CD14-positive monocyte (primary cell): ENCODE results near the gene RAI14. TPM values are rescaled to one million over a fixed set of nuclear protein-coding genes. Genes with fewer than 3 reads are reported as not detected.

Experiments
- DNase-seq, 3 donors: peaks; one replicate each; pipeline ENCODE4 v3.0.0-alpha.2; 2011 to 2022
- H2AFZ ChIP-seq: 2 replicates; pipeline ENCODE4 v1.6.0; 2012; ENCODE audit warnings: mild to moderate bottlenecking, low read depth, low read length, inconsistent platforms; ENCODE audit not compliant: insufficient read depth, poor library complexity, severe bottlenecking
- H3K27ac ChIP-seq, 2 donors: 1 replicate in 1 of 2; 2 replicates in 1 of 2; pipeline ENCODE4 v1.5.1; 2012 to 2013; ENCODE audit warnings: low read length in 2 of 2, control low read depth in 1 of 2, inconsistent platforms in 1 of 2, low read depth in 1 of 2, mild to moderate bottlenecking in 1 of 2
- H3K27me3 ChIP-seq, 2 donors: one replicate each; pipeline versions ENCODE4 v1.6.0 to v1.6.1; 2011 to 2013; ENCODE audit warnings: low read length in 2 of 2; ENCODE audit not compliant: control insufficient read depth in 2 of 2, insufficient read depth in 2 of 2
- H3K36me3 ChIP-seq, 2 donors: replicated peaks in 1 of 2; 1 replicate in 1 of 2; 2 replicates in 1 of 2; pipeline versions ENCODE4 v1.5.1 to v1.6.1; 2012 to 2013; ENCODE audit warnings: low read length in 2 of 2, control low read depth in 1 of 2, inconsistent platforms in 1 of 2, mild to moderate bottlenecking in 1 of 2; ENCODE audit not compliant: insufficient read depth in 2 of 2, control insufficient read depth in 1 of 2
- H3K4me1 ChIP-seq, 2 donors: 1 replicate in 1 of 2; 2 replicates in 1 of 2; pipeline versions ENCODE4 v1.5.1 to v1.6.1; 2012 to 2013; ENCODE audit warnings: low read length in 2 of 2, control low read depth in 1 of 2, inconsistent platforms in 1 of 2, mild to moderate bottlenecking in 1 of 2, moderate library complexity in 1 of 2; ENCODE audit not compliant: insufficient read depth in 2 of 2, control insufficient read depth in 1 of 2
- H3K4me2 ChIP-seq: replicated peaks from 2 replicates; pipeline ENCODE3; 2012; ENCODE audit warnings: low read length, moderate library complexity, mild to moderate bottlenecking; ENCODE audit not compliant: poor library complexity, severe bottlenecking; ENCODE audit errors: extremely low read depth
- H3K4me3 ChIP-seq, 3 experiments: fragments of 200-600 bp in 1 of 3; sonication (generic) in 1 of 3; replicated peaks in 1 of 3; 1 replicate in 2 of 3; 2 replicates in 1 of 3; pipeline ENCODE4 v1.5.1; 2011 to 2013; ENCODE audit warnings: low read length in 3 of 3, mild to moderate bottlenecking in 3 of 3, control low read depth in 2 of 3, low read depth in 2 of 3, inconsistent platforms in 1 of 3, moderate library complexity in 1 of 3
- H3K79me2 ChIP-seq: 2 replicates; pipeline ENCODE4 v1.6.0; 2012; ENCODE audit warnings: mild to moderate bottlenecking, control low read depth, inconsistent platforms, low read length, moderate library complexity; ENCODE audit not compliant: insufficient read depth
- H3K9ac ChIP-seq: 2 replicates; pipeline ENCODE4 v1.6.0; 2017; ENCODE audit warnings: low read length, mild to moderate bottlenecking; ENCODE audit not compliant: insufficient read depth, poor library complexity, severe bottlenecking
- H3K9me3 ChIP-seq, 2 donors: replicated peaks in 1 of 2; 1 replicate in 1 of 2; 2 replicates in 1 of 2; pipeline versions ENCODE4 v1.5.1 to v1.6.1; 2012 to 2013; ENCODE audit warnings: low read length in 2 of 2, control low read depth in 1 of 2; ENCODE audit not compliant: control insufficient read depth in 1 of 2, insufficient read depth in 1 of 2
- H4K20me1 ChIP-seq: 2 replicates; pipeline ENCODE4 v1.6.0; 2012; ENCODE audit warnings: mild to moderate bottlenecking, low read length, control low read depth, moderate library complexity; ENCODE audit not compliant: insufficient read depth
- H3K27ac Mint-ChIP-seq, 7 donors: one replicate each; pipeline ENCODE4 v1.8.0; 2020; ENCODE audit warnings: mild to moderate bottlenecking in 7 of 7, mixed read lengths in 7 of 7, moderate library complexity in 6 of 7, inconsistent platforms in 2 of 7
- H3K27me3 Mint-ChIP-seq, 3 donors: one replicate each; pipeline ENCODE4 v1.8.0; 2021 to 2022; ENCODE audit warnings: low read depth in 3 of 3, mild to moderate bottlenecking in 3 of 3, mixed read lengths in 3 of 3, moderate library complexity in 3 of 3, inconsistent platforms in 1 of 3
- H3K36me3 Mint-ChIP-seq, 2 donors: one replicate each; pipeline ENCODE4 v1.8.0; 2020; ENCODE audit warnings: mixed read lengths in 2 of 2, inconsistent platforms in 1 of 2, mild to moderate bottlenecking in 1 of 2
- H3K4me1 Mint-ChIP-seq: one replicate; pipeline ENCODE4 v1.8.0; 2020; ENCODE audit warnings: mild to moderate bottlenecking, mixed read lengths
- H3K4me3 Mint-ChIP-seq, 2 donors: one replicate each; pipeline ENCODE4 v1.8.0; 2020; ENCODE audit warnings: mild to moderate bottlenecking in 2 of 2, mixed read lengths in 2 of 2, moderate library complexity in 1 of 2
- H3K9me3 Mint-ChIP-seq, 7 donors: one replicate each; pipeline ENCODE4 v1.8.0; 2020 to 2022; ENCODE audit warnings: mixed read lengths in 7 of 7, mild to moderate bottlenecking in 6 of 7, moderate library complexity in 6 of 7, inconsistent platforms in 2 of 7
- CTCF ChIP-seq: fragments of 200-600 bp; IDR thresholded peaks from one replicate; pipeline ENCODE4 v1.8.0; 2022; ENCODE audit warnings: antibody characterized with exemption, mild to moderate bottlenecking
- WGBS: methylation state at CpG from one replicate; pipeline ENCODE4 v1.1.5; 2013; ENCODE audit warnings: missing lambda C conversion rate; ENCODE audit not compliant: insufficient coverage; 5-methylcytosine and 5-hydroxymethylcytosine counted together
- intact Hi-C, 2 donors: fragments of 100-400 bp; cut with micrococcal nuclease; formaldehyde crosslinking; loops; one replicate each; pipeline versions ENCODE4 v1.15.0 to v1.15.1; 2023
- polyA plus RNA-seq, 3 donors: library from polyadenylated mRNA; depleted of rRNA in 1 of 3; unstranded in 2 of 3; stranded (reverse) in 1 of 3; fragments of 300-500 nt in 2 of 3; fragments of >200 nt in 1 of 3; fragmentation: Illumina TruSeq in 2 of 3; gene quantifications; 1 replicate in 2 of 3; 2 replicates in 1 of 3; pipeline ENCODE4 v1.2.3, GENCODE V29; 2012 to 2021

RAI14 gene
- polyA plus RNA-seq, 3 donors: 0.08 TPM; not detected in 2

GRCh38 chr5:34734326-34734725, 78.2 kb downstream of the RAI14 start:
- no peak overlapping the region for H3K4me2 ChIP-seq
- H2AFZ ChIP-seq: no peak overlapping the region
- H3K27ac ChIP-seq: no peak overlapping the region
- no peaks in the 10 kb centered on the region for H3K9me3 Mint-ChIP-seq
- no peaks in the 10 kb centered on the region for H3K79me2 ChIP-seq
- no peaks in the 10 kb centered on the region for H3K27me3 ChIP-seq
- H3K9me3 ChIP-seq: no peaks in the 10 kb centered on the region
- no peak overlapping the region for H3K4me3 ChIP-seq
- peaks cover under 1 to 3% (median 2%) of the 10 kb centered on the region in 3 donors for H3K27me3 Mint-ChIP-seq
- no peak overlapping the region for H3K9ac ChIP-seq
- no peak for TF ChIP-seq CTCF
- no peaks in the 10 kb centered on the region for H3K36me3 ChIP-seq
- H3K36me3 Mint-ChIP-seq: no peaks in the 10 kb centered on the region
- H3K4me3 Mint-ChIP-seq: no peak overlapping the region
- no peaks in the 10 kb centered on the region for H4K20me1 ChIP-seq
- intact Hi-C loops: no loop called here
- 60% methylated on average over 1 of the region's 3 CpGs for WGBS
- peaks cover 5% of the 10 kb centered on the region for H3K4me1 Mint-ChIP-seq
- no peak overlapping the region for H3K27ac Mint-ChIP-seq
- no peak for DNase-seq
- no peaks in the 10 kb centered on the region for H3K4me1 ChIP-seq

- no peaks in the 10 kb centered on the region for H3K27me3 ChIP-seq
- no peaks in the 10 kb centered on the region for H3K4me1 ChIP-seq
- no peak overlapping the region for H3K4me2 ChIP-seq
- 80% methylated on average over 12 of the region's 19 CpGs for WGBS
- H3K79me2 ChIP-seq: no peaks in the 10 kb centered on the region
- H3K4me3 Mint-ChIP-seq: no peak overlapping the region
- no peak overlapping the region for H3K9ac ChIP-seq
- H4K20me1 ChIP-seq: no peaks in the 10 kb centered on the region
- no peak overlapping the region for H3K27ac ChIP-seq
- no peaks in the 10 kb centered on the region for H3K36me3 ChIP-seq
- peaks cover 5% of the 10 kb centered on the region for H3K4me1 Mint-ChIP-seq
- TF ChIP-seq CTCF: no peak
- intact Hi-C loops: no loop called here
- DNase-seq: no peak
- no peaks in the 10 kb centered on the region for H3K9me3 ChIP-seq
- H3K4me3 ChIP-seq: no peak overlapping the region
- no peaks in the 10 kb centered on the region for H3K36me3 Mint-ChIP-seq
- H2AFZ ChIP-seq: no peak overlapping the region
- no peak overlapping the region for H3K27ac Mint-ChIP-seq
- H3K27me3 Mint-ChIP-seq: peaks cover 1 to 3% (median 3%) of the 10 kb centered on the region in 3 donors
- H3K9me3 Mint-ChIP-seq: no peaks in the 10 kb centered on the region
Measured at GRCh38 chr5:34735491-34736426, 79.6 kb downstream of the RAI14 start.
